Measurements from ENCODE around the gene DHRSX.
"Not testable (repeated sequence)": the region's sequence is repeated elsewhere in the genome, so short reads cannot be mapped to it uniquely, and the experiment has no call there.

DNA sequence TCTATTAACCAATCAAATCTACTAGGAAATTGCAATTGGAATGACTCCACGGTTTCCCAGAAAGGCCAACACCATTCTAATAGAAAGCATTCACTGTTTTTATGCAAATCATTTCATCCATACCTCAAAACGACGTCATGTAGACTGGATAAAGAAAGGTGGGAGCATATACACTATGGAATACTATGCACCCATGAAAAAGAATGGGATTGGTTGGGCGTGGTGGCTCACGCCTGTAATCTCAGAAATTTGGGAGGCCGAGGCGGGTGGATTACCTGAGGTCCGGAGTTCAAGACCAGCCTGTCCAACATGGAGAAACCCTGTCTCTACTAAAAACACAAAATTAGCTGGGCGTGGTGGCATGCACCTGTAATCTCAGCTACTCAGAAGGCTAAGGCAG lies 46.2 kb downstream of the DHRSX start:
- not testable (repeated sequence) for TF ChIP-seq CTCF, EZH2phosphoT487, EZH2 (IDR thresholded peaks at IDR 0.05)

Measured in neural progenitor cell (in vitro differentiated cells).